GM12891 (cell line): ENCODE results near the gene FREM3.

Source experiments
- PAX5 ChIP-seq: IDR thresholded peaks from 2 replicates; pipeline ENCODE4 v1.6.1; 2011; ENCODE audit warnings: low read length, moderate library complexity, mild to moderate bottlenecking; ENCODE audit not compliant: insufficient read depth, severe bottlenecking
- POLR2A ChIP-seq: IDR thresholded peaks from 2 replicates; pipeline ENCODE4 v1.6.1; 2011; ENCODE audit warnings: low read depth, low read length, control low read depth
- POLR2AphosphoS5 ChIP-seq: IDR thresholded peaks from 2 replicates; pipeline ENCODE4 v1.6.1; 2011; ENCODE audit warnings: low read depth, low read length, control low read depth
- POU2F2 ChIP-seq: IDR thresholded peaks from 2 replicates; pipeline ENCODE4 v1.6.1; 2011; ENCODE audit warnings: low read depth, mild to moderate bottlenecking, control low read depth, low read length, moderate library complexity
- SPI1 ChIP-seq: IDR thresholded peaks from 2 replicates; pipeline ENCODE4 v1.6.1; 2011; ENCODE audit warnings: low read depth, low read length, control low read depth
- TAF1 ChIP-seq: IDR thresholded peaks from 2 replicates; pipeline ENCODE4 v1.6.1; 2011; ENCODE audit warnings: low read depth, low read length, control low read depth

- no peak for TF ChIP-seq POLR2A
- no peak for TF ChIP-seq TAF1
- TF ChIP-seq POLR2AphosphoS5, result no peak
- TF ChIP-seq SPI1, result no peak
- no peak for TF ChIP-seq PAX5
- no peak for TF ChIP-seq POU2F2
These were observed 74.8 kb downstream of the FREM3 start for GRCh38 chr4:143625632-143626031.
